Astrocyte (in vitro differentiated cells and primary cell): ENCODE results near the gene FER1L5. TPM values are rescaled to one million over a fixed set of nuclear protein-coding genes. Genes with fewer than 3 reads are reported as not detected.
"Not testable (repeated sequence)": the region's sequence is repeated elsewhere in the genome, so short reads cannot be mapped to it uniquely, and the experiment has no call there.

Experiments used
- DNase-seq: peaks from one replicate; pipeline ENCODE4 v3.0.0-alpha.2; 2010; ENCODE audit warnings: low read depth
- FAIRE-seq: peaks from 2 replicates; lab custom pipeline; 2011; peaks lifted over from hg19 to GRCh38; lab: Jason Lieb, UNC
- H2AFZ ChIP-seq: 2 replicates; pipeline ENCODE4 v1.6.0; 2012; ENCODE audit warnings: low read depth, low read length, inconsistent platforms
- H3K27ac ChIP-seq: 2 replicates; pipeline ENCODE4 v1.5.1; 2011; ENCODE audit warnings: low read depth, low read length, inconsistent platforms
- H3K27me3 ChIP-seq: 2 replicates; pipeline ENCODE4 v1.6.0; 2011; ENCODE audit warnings: low read length, inconsistent platforms; ENCODE audit not compliant: insufficient read depth
- H3K36me3 ChIP-seq: 2 replicates; pipeline ENCODE4 v1.5.1; 2011; ENCODE audit warnings: low read length, inconsistent platforms; ENCODE audit not compliant: insufficient read depth
- H3K4me1 ChIP-seq: 2 replicates; pipeline ENCODE4 v1.5.1; 2011; ENCODE audit warnings: low read length, inconsistent platforms; ENCODE audit not compliant: insufficient read depth
- H3K4me2 ChIP-seq: 2 replicates; pipeline ENCODE4 v1.6.0; 2012; ENCODE audit warnings: low read length, inconsistent platforms
- H3K4me3 ChIP-seq: 2 replicates; pipeline ENCODE4 v1.5.1; 2011; ENCODE audit warnings: low read depth, mild to moderate bottlenecking, low read length, inconsistent platforms; ENCODE audit not compliant: insufficient read depth
- H3K79me2 ChIP-seq: 2 replicates; pipeline ENCODE4 v1.6.0; 2012; ENCODE audit warnings: mild to moderate bottlenecking, low read length, inconsistent platforms; ENCODE audit not compliant: insufficient read depth
- H3K9ac ChIP-seq: 2 replicates; pipeline ENCODE4 v1.6.0; 2012; ENCODE audit warnings: mild to moderate bottlenecking, low read length, inconsistent platforms
- H3K9me3 ChIP-seq: 2 replicates; pipeline ENCODE4 v1.5.1; 2012; ENCODE audit warnings: low read depth, mild to moderate bottlenecking, low read length, inconsistent platforms; ENCODE audit not compliant: insufficient read depth
- H4K20me1 ChIP-seq: 2 replicates; pipeline ENCODE4 v1.6.0; 2012; ENCODE audit warnings: low read length, inconsistent platforms; ENCODE audit not compliant: insufficient read depth
- H3K27ac Mint-ChIP-seq: one replicate; pipeline ENCODE4 v1.8.0; 2021; ENCODE audit warnings: mild to moderate bottlenecking, mixed read lengths; ENCODE audit not compliant: unreplicated experiment
- H3K27me3 Mint-ChIP-seq: one replicate; pipeline ENCODE4 v1.8.0; 2021; ENCODE audit warnings: low read depth, mixed read lengths; ENCODE audit not compliant: unreplicated experiment
- H3K36me3 Mint-ChIP-seq: one replicate; pipeline ENCODE4 v1.8.0; 2021; ENCODE audit warnings: low read depth, mixed read lengths; ENCODE audit not compliant: unreplicated experiment
- H3K4me1 Mint-ChIP-seq: one replicate; pipeline ENCODE4 v1.8.0; 2021; ENCODE audit warnings: low read depth, mixed read lengths; ENCODE audit not compliant: unreplicated experiment
- H3K4me3 Mint-ChIP-seq: one replicate; pipeline ENCODE4 v1.8.0; 2021; ENCODE audit warnings: mild to moderate bottlenecking, moderate library complexity, mixed read lengths; ENCODE audit not compliant: unreplicated experiment
- H3K9me3 Mint-ChIP-seq: one replicate; pipeline ENCODE4 v1.8.0; 2021; ENCODE audit warnings: mild to moderate bottlenecking, mixed read lengths; ENCODE audit not compliant: unreplicated experiment
- CTCF ChIP-seq: IDR thresholded peaks from 2 replicates; pipeline ENCODE4 v1.5.1; 2011; ENCODE audit warnings: low read depth, mild to moderate bottlenecking, inconsistent platforms, low read length, moderate library complexity; ENCODE audit not compliant: insufficient read depth
- EZH2 ChIP-seq: IDR thresholded peaks from 2 replicates; pipeline ENCODE4 v1.6.1; 2012; ENCODE audit warnings: mild to moderate bottlenecking, low read length, inconsistent platforms; ENCODE audit not compliant: insufficient read depth
- total RNA-seq: library from RNA; stranded (reverse); gene quantifications from 2 replicates; pipeline ENCODE4 v1.2.1, GENCODE V29; 2021

The FER1L5 gene
- total RNA-seq, 1 donor from 2014 or later = 0.16 TPM

- peaks cover 12% of the 10 kb centered on the region for H3K27me3 Mint-ChIP-seq
- Histone ChIP-seq H3K4me2 (no peak overlapping the region), H3K4me3 (no peak overlapping the region), H3K27me3 (no peaks in the 10 kb centered on the region), H3K36me3 (no peaks in the 10 kb centered on the region), H2AFZ (no peak overlapping the region), H3K27ac (no peak overlapping the region), H3K4me1 (no peaks in the 10 kb centered on the region), H4K20me1 (no peaks in the 10 kb centered on the region), H3K9me3 (no peaks in the 10 kb centered on the region), H3K79me2 (no peaks in the 10 kb centered on the region), H3K9ac (no peak overlapping the region)
- H3K27ac Mint-ChIP-seq = no peak overlapping the region
- no peak overlapping the region for H3K4me3 Mint-ChIP-seq
- H3K4me1 Mint-ChIP-seq = no peaks in the 10 kb centered on the region
- DNase-seq (no peak), FAIRE-seq (no peak)
- TF ChIP-seq CTCF = no peak
- H3K36me3 Mint-ChIP-seq = peaks cover 3% of the 10 kb centered on the region
- peaks cover 8% of the 10 kb centered on the region for H3K9me3 Mint-ChIP-seq
These were observed 9.2 kb downstream of the FER1L5 start for GRCh38 chr2:96651793-96652192.

GRCh38 chr2:96654791-96655190 lies 12.2 kb downstream of the FER1L5 start:
- not testable (repeated sequence) for H3K27ac Mint-ChIP-seq, H4K20me1 ChIP-seq, H3K36me3 Mint-ChIP-seq, H3K9me3 Mint-ChIP-seq, H3K27ac ChIP-seq, H3K9me3 ChIP-seq, H3K4me2 ChIP-seq, H3K4me3 ChIP-seq, H3K4me1 Mint-ChIP-seq, FAIRE-seq, H3K27me3 ChIP-seq, H2AFZ ChIP-seq, H3K36me3 ChIP-seq, H3K4me3 Mint-ChIP-seq, DNase-seq, H3K9ac ChIP-seq, H3K79me2 ChIP-seq, H3K4me1 ChIP-seq
- H3K27me3 Mint-ChIP-seq = peaks cover 10% of the 10 kb centered on the region

GRCh38 chr2:96655526-96655925 lies 13.0 kb downstream of the FER1L5 start:
- Mint-ChIP-seq H3K9me3 (peaks cover 4% of the 10 kb centered on the region), H3K4me1 (no peaks in the 10 kb centered on the region), H3K27ac (no peak overlapping the region), H3K36me3 (peaks cover 3% of the 10 kb centered on the region), H3K4me3 (no peak overlapping the region), H3K27me3 (peaks cover 10% of the 10 kb centered on the region)
- Histone ChIP-seq H3K27me3 (no peaks in the 10 kb centered on the region), H3K4me3 (no peak overlapping the region), H3K4me1 (no peaks in the 10 kb centered on the region), H2AFZ (no peak overlapping the region), H4K20me1 (no peaks in the 10 kb centered on the region), H3K79me2 (no peaks in the 10 kb centered on the region), H3K36me3 (no peaks in the 10 kb centered on the region), H3K9ac (no peak overlapping the region), H3K4me2 (no peak overlapping the region), H3K9me3 (no peaks in the 10 kb centered on the region), H3K27ac (no peak overlapping the region)
- FAIRE-seq = no peak
- no peak for DNase-seq
- TF ChIP-seq CTCF (no peak), EZH2 (no peak)
